Left lobe of liver (tissue), 2 donors: ENCODE results near the gene HAPLN2. TPM values are rescaled to one million over a fixed set of nuclear protein-coding genes. Genes with fewer than 3 reads are reported as not detected.
"Not testable (repeated sequence)": the region's sequence is repeated elsewhere in the genome, so short reads cannot be mapped to it uniquely, and the experiment has no call there.

Experiments
- ATAC-seq: fragments of 200-7000 bp; cut with Tn5 transposase; one replicate; pipeline ENCODE4 v1.9.1; 2020; ENCODE audit warnings: mild to moderate bottlenecking, moderate library complexity
- DNase-seq: peaks from one replicate; pipeline ENCODE4 v3.0.0-alpha.2; 2020; ENCODE audit warnings: low spot score
- total RNA-seq: library from RNA; stranded (reverse); gene quantifications from one replicate; pipeline ENCODE4 v1.2.1, GENCODE V29; 2021
- donor health status: DM: no; HTN: no; CAD: no; lungs with moderate emphysema.
- donor health status: DM: no; HTN: yes; CAD: no.

The HAPLN2 gene
- total RNA-seq, 1 donor from 2014 or later = not detected

DNA sequence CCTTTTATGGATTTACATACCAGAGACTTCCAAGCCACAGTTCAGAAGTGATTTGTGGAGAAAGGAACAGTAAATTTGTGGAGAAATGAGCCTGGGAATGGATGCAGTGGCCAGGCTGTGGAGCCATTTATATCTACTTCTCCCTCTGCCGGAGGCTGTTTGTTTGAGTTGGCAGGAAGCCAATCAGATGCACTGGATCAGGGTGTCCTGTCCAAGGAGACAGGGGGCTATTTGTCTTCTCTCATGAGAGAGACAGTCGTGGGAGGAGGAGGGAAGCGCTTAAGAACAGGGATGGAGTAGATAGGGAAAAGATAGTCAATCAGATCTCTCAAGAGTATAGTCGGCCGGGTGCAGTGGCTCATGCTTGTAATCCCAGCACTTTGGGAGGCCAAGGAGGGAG, 2.8 kb upstream of the HAPLN2 start:
- peak; percentile 47 for ATAC-seq
- no peak for DNase-seq

DNA sequence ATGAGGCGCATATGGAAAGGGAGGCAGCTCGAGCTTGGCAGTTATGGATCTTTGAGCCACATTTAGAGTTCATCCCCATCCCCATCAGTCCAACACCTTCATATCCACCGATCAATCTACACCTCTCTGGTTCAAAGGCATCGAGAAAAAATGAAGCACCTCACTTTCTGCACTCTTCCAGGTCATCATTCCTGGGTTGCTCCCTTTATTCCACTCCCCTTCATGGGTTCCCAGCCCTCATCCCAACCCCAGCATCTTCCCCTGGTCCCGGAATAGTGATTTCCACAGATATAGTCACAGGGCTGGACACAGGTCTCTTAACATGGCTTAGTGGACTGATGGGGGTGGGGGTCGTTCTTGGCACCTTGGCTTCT, 354 bp downstream of the HAPLN2 start:
- DNase-seq (no peak), ATAC-seq (no peak)

- DNase-seq (no peak), ATAC-seq (no peak)
These were observed 3.5 kb downstream of the HAPLN2 start for GRCh38 chr1:156622581-156623297.

GRCh38 chr1:156623946-156624813, 5.0 kb downstream of the HAPLN2 start:
- ATAC-seq (peak; percentile 67), DNase-seq (no peak)

GRCh38 chr1:156624814-156625435, 5.7 kb downstream of the HAPLN2 start:
- DNase-seq = no peak
- peak; percentile 20 for ATAC-seq

DNA sequence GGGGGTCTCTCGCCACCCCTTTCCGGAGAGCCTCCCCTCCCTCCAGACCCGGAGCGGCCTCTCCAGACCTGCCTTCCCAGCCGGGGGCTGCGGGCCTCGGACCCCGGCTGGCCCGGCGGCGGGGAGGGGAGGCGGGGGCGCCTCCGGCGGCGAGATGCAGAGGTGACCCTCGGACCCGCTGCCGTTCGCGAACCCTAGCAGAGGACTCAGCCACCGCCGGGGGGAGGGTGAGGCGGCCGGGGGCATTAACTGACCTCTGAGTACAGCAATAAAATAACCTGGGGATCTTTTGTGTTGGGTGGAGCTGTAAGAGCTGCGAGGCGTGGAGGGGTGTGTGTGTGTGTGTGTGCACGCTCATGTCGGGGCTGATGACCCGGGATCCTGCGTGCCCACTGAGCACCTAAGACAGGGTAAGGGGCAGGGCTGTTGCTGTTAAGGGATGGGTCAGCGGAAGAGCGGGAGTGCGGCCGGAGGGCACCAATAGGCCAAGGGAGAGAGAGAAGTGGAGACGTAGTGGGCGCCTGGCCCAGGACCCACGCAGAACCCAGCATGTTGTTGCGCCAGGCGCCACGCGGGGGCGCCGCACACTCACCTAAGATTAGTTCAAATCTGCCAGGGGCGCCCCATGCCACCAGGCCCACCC, 6.3 kb downstream of the HAPLN2 start:
- no peak for DNase-seq
- ATAC-seq = peak; percentile 73

GRCh38 chr1:156626079-156626438, 6.8 kb downstream of the HAPLN2 start:
- DNase-seq = no peak
- ATAC-seq = no peak

GRCh38 chr1:156627313-156627880, 8.2 kb downstream of the HAPLN2 start:
- DNase-seq (no peak), ATAC-seq (peak; percentile 80)

- ATAC-seq (no peak), DNase-seq (no peak)
These were observed 10.7 kb downstream of the HAPLN2 start for GRCh38 chr1:156629823-156630449.

DNA sequence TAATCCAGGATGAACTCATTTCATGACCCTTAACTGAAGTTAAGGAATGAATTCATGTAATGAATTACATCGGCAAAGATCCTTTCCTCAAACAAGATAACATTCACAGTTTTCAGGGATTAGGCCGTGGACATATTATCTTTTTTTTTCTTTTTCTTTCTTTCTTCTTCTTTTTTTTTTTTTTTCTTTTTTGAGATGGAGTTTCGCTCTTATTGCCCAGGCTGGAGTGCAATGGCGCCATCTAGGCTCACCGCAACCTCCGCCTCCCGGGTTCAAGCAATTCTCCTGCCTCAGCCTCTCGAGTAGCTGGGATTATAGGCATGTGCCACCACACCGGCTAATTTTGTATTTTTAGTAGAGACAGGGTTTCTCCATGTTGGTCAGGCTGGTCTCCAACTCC, 11.9 kb downstream of the HAPLN2 start:
- ATAC-seq, DNase-seq: not testable (repeated sequence)

- ATAC-seq (no peak), DNase-seq (no peak)
These were observed 13.1 kb downstream of the HAPLN2 start for GRCh38 chr1:156632355-156632754.

DNA sequence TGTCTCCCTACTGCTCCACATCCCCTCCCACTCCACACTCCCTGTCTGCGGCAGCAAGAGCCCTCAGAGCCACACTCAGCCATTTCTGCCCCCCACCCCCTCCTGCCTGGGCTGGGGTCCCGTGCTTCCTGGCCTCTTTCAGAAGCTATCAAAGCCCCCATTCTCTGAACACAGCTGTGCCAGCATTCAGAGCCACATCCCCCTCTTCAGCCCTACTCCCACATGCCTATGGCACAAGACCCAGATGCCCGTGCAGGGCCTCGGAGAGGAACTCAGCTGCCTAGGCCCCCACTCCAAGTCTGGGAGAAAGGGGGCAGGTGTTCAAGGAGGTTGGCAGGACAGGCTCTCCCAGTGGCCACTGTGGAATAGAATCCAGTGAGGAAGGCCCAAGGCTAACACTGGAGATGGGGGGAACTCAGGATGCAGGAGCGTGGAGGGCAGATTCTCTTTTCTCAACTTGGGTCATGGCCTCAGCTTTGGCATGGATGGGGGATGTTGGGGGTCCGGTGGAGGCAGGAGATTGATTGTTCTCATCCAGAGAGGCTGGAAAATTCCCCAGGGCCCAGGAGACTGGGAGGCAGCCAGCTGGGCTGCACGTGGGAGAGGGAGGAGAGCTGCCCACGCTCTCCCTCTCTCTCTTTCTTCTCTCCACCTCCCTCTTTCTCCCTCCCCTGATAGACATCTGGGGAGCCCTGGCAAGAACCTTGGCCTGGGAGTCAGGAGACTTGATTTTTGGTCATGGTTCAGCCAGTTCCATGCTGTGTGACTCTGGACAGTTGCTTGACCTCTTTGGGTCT, 19.2 kb downstream of the HAPLN2 start:
- DNase-seq (no peak), ATAC-seq (no peak)

GRCh38 chr1:156639601-156640101, 20.4 kb downstream of the HAPLN2 start:
- ATAC-seq (no peak), DNase-seq (no peak)

- DNase-seq (no peak), ATAC-seq (no peak)
These were observed 21.9 kb downstream of the HAPLN2 start for GRCh38 chr1:156640842-156641706.

GRCh38 chr1:156641761-156642264, 22.6 kb downstream of the HAPLN2 start, which contains the start of gene BCAN:
Gene BCAN (plus strand): TSS chr1:156642117. CDS start chr1:156646055, 3,938 bp downstream.
- ATAC-seq = no peak
- no peak for DNase-seq

DNA sequence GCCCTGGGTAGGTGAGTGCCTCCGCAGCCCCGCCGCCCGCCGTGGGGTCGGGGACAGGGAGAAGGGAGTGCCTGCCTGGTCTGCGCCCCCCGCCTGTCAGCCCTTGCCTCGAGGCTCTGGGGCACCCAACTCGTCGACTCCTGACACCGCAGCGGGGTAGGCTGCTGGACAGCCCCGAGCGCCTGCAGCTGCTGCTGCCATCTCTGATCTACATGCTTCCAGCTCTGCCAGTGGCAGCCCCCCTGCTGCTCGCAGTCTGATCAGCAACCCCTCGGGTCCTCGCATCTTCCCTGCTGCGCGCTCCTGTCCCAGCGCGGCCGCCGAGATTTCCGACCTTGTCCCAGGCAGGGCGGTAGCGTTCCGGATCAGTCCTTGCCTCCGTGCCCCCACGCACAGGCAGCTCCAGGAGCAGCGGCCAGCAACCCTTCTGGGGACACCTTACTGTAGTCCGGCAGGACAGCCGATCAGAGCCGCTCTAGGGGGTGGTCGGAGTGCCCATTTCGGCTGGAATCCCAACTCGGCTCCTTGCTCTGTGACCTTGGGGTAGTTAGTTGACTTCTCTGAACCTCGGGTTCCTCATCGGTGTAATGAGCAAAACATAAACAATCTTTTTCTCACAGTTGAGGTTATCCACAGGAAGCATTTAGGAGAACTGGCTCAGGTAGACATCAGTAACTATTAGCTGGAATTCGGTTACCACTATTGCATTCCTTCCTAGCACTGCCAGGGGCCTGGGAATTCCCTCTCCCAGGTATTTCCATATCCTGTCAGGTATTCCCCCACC, 23.2 kb downstream of the HAPLN2 start:
- DNase-seq = no peak

DNA sequence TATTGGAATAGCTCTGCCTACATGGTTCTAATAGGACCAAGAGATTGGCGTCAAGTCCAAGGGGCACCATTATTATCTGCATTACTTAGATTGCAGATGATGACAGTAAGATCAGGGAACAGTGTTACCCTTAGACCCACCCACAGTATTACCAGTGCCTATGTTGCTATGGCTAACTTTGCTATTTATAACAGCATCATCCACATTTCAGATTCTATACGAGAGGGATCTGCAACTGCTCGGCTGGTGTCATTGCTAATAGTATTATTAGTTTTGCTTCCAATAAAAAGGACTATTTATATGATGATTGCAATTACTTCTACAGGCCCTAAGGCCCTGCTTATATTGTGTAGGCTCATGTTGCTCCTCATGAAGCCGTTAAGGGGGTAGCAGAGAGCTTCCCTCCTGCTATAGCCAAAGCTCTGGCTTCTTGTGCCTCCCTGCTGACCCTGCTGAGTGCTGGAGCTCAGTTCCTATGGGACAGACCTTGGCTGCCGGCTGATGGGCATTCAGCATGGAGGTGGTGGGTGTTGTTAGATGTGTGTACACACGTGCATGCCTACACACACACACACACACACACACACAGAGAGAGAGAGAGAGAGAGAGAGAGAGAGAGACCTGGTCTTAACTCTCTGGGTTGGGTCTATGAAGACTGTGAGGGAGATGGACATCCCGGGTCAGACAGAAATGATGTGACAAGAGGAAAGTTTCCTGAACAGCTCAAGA, 24.0 kb downstream of the HAPLN2 start:
- no peak for DNase-seq
- no peak for ATAC-seq

More for the DNA sequence above, 23.2 kb downstream of the HAPLN2 start:
- no peak for ATAC-seq
